Hindlimb muscle (tissue), 1 donor: ENCODE measurements around the gene AMIGO1. TPM values are rescaled to one million over a fixed set of nuclear protein-coding genes. Genes with fewer than 3 reads are reported as not detected.

Experiments used
- polyA plus RNA-seq: library from polyadenylated mRNA; unstranded; fragments of 120-200 nt; gene quantifications from one replicate; pipeline ENCODE4 v1.2.1, GENCODE V29; 2013; ENCODE audit not compliant: insufficient read length

Gene AMIGO1
- polyA plus RNA-seq, 1 donor, result 14.8 TPM

Other genes with a start within 250 kb of the AMIGO1 start
- 11.1 TPM for gene PSRC1, start 226.6 kb downstream of the AMIGO1 start, polyA plus RNA-seq
- gene MYBPHL, start 202.7 kb downstream of the AMIGO1 start, polyA plus RNA-seq, result 0.94 TPM
- 32.9 TPM for gene SORT1, start 111.8 kb downstream of the AMIGO1 start, polyA plus RNA-seq
- gene PSMA5, start 83.3 kb downstream of the AMIGO1 start, polyA plus RNA-seq, result 52.5 TPM
- gene SYPL2, start 43.2 kb downstream of the AMIGO1 start, polyA plus RNA-seq, result 289 TPM
- 31.2 TPM for gene ATXN7L2, start 25.8 kb downstream of the AMIGO1 start, polyA plus RNA-seq
- 11.5 TPM for gene CYB561D1, start 15.6 kb downstream of the AMIGO1 start, polyA plus RNA-seq
- gene GPR61, start 30.1 kb upstream of the AMIGO1 start, polyA plus RNA-seq, result 3.1 TPM
- 6.4 TPM for gene GNAI3, start 38.9 kb upstream of the AMIGO1 start, polyA plus RNA-seq
- gene GNAT2, start 109.9 kb upstream of the AMIGO1 start, polyA plus RNA-seq, result not detected
- gene AMPD2, start 110.1 kb upstream of the AMIGO1 start, polyA plus RNA-seq, result 27.6 TPM
- gene GSTM4, start 146.4 kb upstream of the AMIGO1 start, polyA plus RNA-seq, result 19.4 TPM
- gene GSTM2, start 158.3 kb upstream of the AMIGO1 start, polyA plus RNA-seq, result 157 TPM
- gene GSTM1, start 178.1 kb upstream of the AMIGO1 start, polyA plus RNA-seq, result 50.6 TPM
- gene GSTM5, start 202.5 kb upstream of the AMIGO1 start, polyA plus RNA-seq, result 19.8 TPM
- gene GSTM3, start 231.3 kb upstream of the AMIGO1 start, polyA plus RNA-seq, result 34.4 TPM